ENCODE measurements around the gene CELA1. TPM values are rescaled to one million over a fixed set of nuclear protein-coding genes. Genes with fewer than 3 reads are reported as not detected.

CELA1 gene
- polyA plus RNA-seq, 1 donor from 2014 or later: 0.58 TPM

GRCh38 chr12:51382173-51382572, 35.7 kb upstream of the CELA1 start:
- Mint-ChIP-seq H3K36me3 (peaks cover 17% of the 10 kb centered on the region), H3K4me1 (peaks cover 18 to 21% (median 19%) of the 10 kb centered on the region in 3 donors), H3K27ac (no peak overlapping the region), H3K27me3 (no peaks in the 10 kb centered on the region), H3K4me3 (peak overlapping the region in 1 of 4 donors; percentile 44), H3K9me3 (no peaks in the 10 kb centered on the region)

GRCh38 chr12:51381226-51382079, 35.0 kb upstream of the CELA1 start:
- no peaks in the 10 kb centered on the region for H3K9me3 Mint-ChIP-seq
- H3K27me3 Mint-ChIP-seq: no peaks in the 10 kb centered on the region
- no peak overlapping the region for H3K27ac Mint-ChIP-seq
- peak overlapping the region in 1 of 4 donors; percentile 9 for H3K4me3 Mint-ChIP-seq
- H3K4me1 Mint-ChIP-seq: peaks cover 18 to 19% (median 19%) of the 10 kb centered on the region in 3 donors
- H3K36me3 Mint-ChIP-seq: peaks cover 17% of the 10 kb centered on the region

- no peak overlapping the region for H3K4me3 Mint-ChIP-seq
- peaks cover 12 to 20% (median 16%) of the 10 kb centered on the region in 3 donors for H3K4me1 Mint-ChIP-seq
- H3K36me3 Mint-ChIP-seq: peaks cover 17% of the 10 kb centered on the region
- H3K27ac Mint-ChIP-seq: no peak overlapping the region
- H3K9me3 Mint-ChIP-seq: no peaks in the 10 kb centered on the region
- H3K27me3 Mint-ChIP-seq: no peaks in the 10 kb centered on the region
These were observed 33.1 kb upstream of the CELA1 start for GRCh38 chr12:51379571-51379970.

GRCh38 chr12:51378749-51379148, 32.3 kb upstream of the CELA1 start:
- H3K9me3 Mint-ChIP-seq: no peaks in the 10 kb centered on the region
- H3K27me3 Mint-ChIP-seq: no peaks in the 10 kb centered on the region
- H3K4me3 Mint-ChIP-seq: no peak overlapping the region
- H3K4me1 Mint-ChIP-seq: peaks cover 12 to 17% (median 13%) of the 10 kb centered on the region in 3 donors
- H3K36me3 Mint-ChIP-seq: peaks cover 17% of the 10 kb centered on the region
- peak overlapping the region in 1 of 3 donors; percentile 13 for H3K27ac Mint-ChIP-seq

- peaks cover 3% of the 10 kb centered on the region for H3K27me3 Mint-ChIP-seq
- H3K4me3 Mint-ChIP-seq: no peak overlapping the region
- H3K36me3 Mint-ChIP-seq: peaks cover 20% of the 10 kb centered on the region
- no peak overlapping the region for H3K27ac Mint-ChIP-seq
- peaks cover 8 to 11% (median 8%) of the 10 kb centered on the region in 3 donors for H3K4me1 Mint-ChIP-seq
- no peaks in the 10 kb centered on the region for H3K9me3 Mint-ChIP-seq
These were observed 30.9 kb upstream of the CELA1 start for GRCh38 chr12:51377099-51377984.

GRCh38 chr12:51374856-51375255, 28.4 kb upstream of the CELA1 start:
- peaks cover 18% of the 10 kb centered on the region for H3K36me3 Mint-ChIP-seq
- H3K27ac Mint-ChIP-seq: no peak overlapping the region
- peaks cover 4% of the 10 kb centered on the region for H3K27me3 Mint-ChIP-seq
- no peaks in the 10 kb centered on the region for H3K9me3 Mint-ChIP-seq
- H3K4me3 Mint-ChIP-seq: no peak overlapping the region
- peaks cover 5 to 8% (median 5%) of the 10 kb centered on the region in 3 donors for H3K4me1 Mint-ChIP-seq

GRCh38 chr12:51374361-51374760, 27.9 kb upstream of the CELA1 start:
- Mint-ChIP-seq H3K27me3 (peaks cover 9% of the 10 kb centered on the region), H3K9me3 (no peaks in the 10 kb centered on the region), H3K27ac (no peak overlapping the region), H3K4me3 (no peak overlapping the region), H3K36me3 (peaks cover 15% of the 10 kb centered on the region), H3K4me1 (peaks cover 10 to 13% (median 10%) of the 10 kb centered on the region in 3 donors)

GRCh38 chr12:51373187-51373586, 26.7 kb upstream of the CELA1 start:
- H3K4me1 Mint-ChIP-seq: peaks cover 18 to 22% (median 19%) of the 10 kb centered on the region in 3 donors
- H3K9me3 Mint-ChIP-seq: no peaks in the 10 kb centered on the region
- no peak overlapping the region for H3K27ac Mint-ChIP-seq
- H3K4me3 Mint-ChIP-seq: no peak overlapping the region
- H3K36me3 Mint-ChIP-seq: peaks cover 11% of the 10 kb centered on the region
- peaks cover 13% of the 10 kb centered on the region for H3K27me3 Mint-ChIP-seq

- Mint-ChIP-seq H3K4me3 (no peak overlapping the region), H3K36me3 (peaks cover 4% of the 10 kb centered on the region), H3K27ac (peak overlapping the region in 1 of 3 donors; percentile 14), H3K4me1 (peaks cover 19 to 28% (median 25%) of the 10 kb centered on the region in 3 donors), H3K9me3 (no peaks in the 10 kb centered on the region), H3K27me3 (peaks cover 13% of the 10 kb centered on the region)
These were observed 25.5 kb upstream of the CELA1 start for GRCh38 chr12:51372021-51372420.

GRCh38 chr12:51371295-51371953, 24.9 kb upstream of the CELA1 start:
- H3K36me3 Mint-ChIP-seq: peaks cover 4% of the 10 kb centered on the region
- H3K27me3 Mint-ChIP-seq: peaks cover 15% of the 10 kb centered on the region
- peak overlapping the region in 1 of 4 donors; percentile 50 for H3K4me3 Mint-ChIP-seq
- H3K4me1 Mint-ChIP-seq: peaks cover 19 to 28% (median 25%) of the 10 kb centered on the region in 3 donors
- peak overlapping the region in 2 of 3 donors; percentile 27 to 40 for H3K27ac Mint-ChIP-seq
- H3K9me3 Mint-ChIP-seq: no peaks in the 10 kb centered on the region

- peaks cover 15% of the 10 kb centered on the region for H3K27me3 Mint-ChIP-seq
- H3K4me3 Mint-ChIP-seq: peak overlapping the region in 1 of 4 donors; percentile 52
- H3K27ac Mint-ChIP-seq: peak overlapping the region in 2 of 3 donors; percentile 3 to 77
- H3K9me3 Mint-ChIP-seq: no peaks in the 10 kb centered on the region
- peaks cover 4% of the 10 kb centered on the region for H3K36me3 Mint-ChIP-seq
- peaks cover 19 to 28% (median 25%) of the 10 kb centered on the region in 3 donors for H3K4me1 Mint-ChIP-seq
These were observed 24.2 kb upstream of the CELA1 start for GRCh38 chr12:51370667-51371066.

GRCh38 chr12:51369581-51369980, 23.1 kb upstream of the CELA1 start:
- Mint-ChIP-seq H3K9me3 (no peaks in the 10 kb centered on the region), H3K27ac (peak overlapping the region; percentile 77 to 96 (median 87)), H3K4me3 (peak overlapping the region; percentile 10 to 89 (median 52)), H3K36me3 (peaks cover 4% of the 10 kb centered on the region), H3K27me3 (peaks cover 19% of the 10 kb centered on the region), H3K4me1 (peaks cover 19 to 28% (median 24%) of the 10 kb centered on the region in 3 donors)

- Mint-ChIP-seq H3K4me1 (peaks cover 19 to 28% (median 24%) of the 10 kb centered on the region in 3 donors), H3K27ac (peak overlapping the region; percentile 77 to 96 (median 87)), H3K9me3 (no peaks in the 10 kb centered on the region), H3K4me3 (peak overlapping the region; percentile 10 to 89 (median 64)), H3K27me3 (peaks cover 19% of the 10 kb centered on the region), H3K36me3 (peaks cover 4% of the 10 kb centered on the region)
These were observed 22.4 kb upstream of the CELA1 start for GRCh38 chr12:51368640-51369517.

GRCh38 chr12:51365276-51365675, 18.8 kb upstream of the CELA1 start:
- Mint-ChIP-seq H3K4me3 (no peak overlapping the region), H3K9me3 (no peaks in the 10 kb centered on the region), H3K27me3 (peaks cover 18% of the 10 kb centered on the region), H3K27ac (no peak overlapping the region), H3K4me1 (peaks cover 14 to 21% (median 20%) of the 10 kb centered on the region in 3 donors), H3K36me3 (peaks cover 3% of the 10 kb centered on the region)

All from IgD-negative memory B cell (primary cell).